ENCODE measurements around the gene FNIP2. TPM values are rescaled to one million over a fixed set of nuclear protein-coding genes. Genes with fewer than 3 reads are reported as not detected.
"Not testable (repeated sequence)": the region's sequence is repeated elsewhere in the genome, so short reads cannot be mapped to it uniquely, and the experiment has no call there.

The FNIP2 gene
- total RNA-seq, 1 donor from 2014 or later: 50.7 TPM

DNA sequence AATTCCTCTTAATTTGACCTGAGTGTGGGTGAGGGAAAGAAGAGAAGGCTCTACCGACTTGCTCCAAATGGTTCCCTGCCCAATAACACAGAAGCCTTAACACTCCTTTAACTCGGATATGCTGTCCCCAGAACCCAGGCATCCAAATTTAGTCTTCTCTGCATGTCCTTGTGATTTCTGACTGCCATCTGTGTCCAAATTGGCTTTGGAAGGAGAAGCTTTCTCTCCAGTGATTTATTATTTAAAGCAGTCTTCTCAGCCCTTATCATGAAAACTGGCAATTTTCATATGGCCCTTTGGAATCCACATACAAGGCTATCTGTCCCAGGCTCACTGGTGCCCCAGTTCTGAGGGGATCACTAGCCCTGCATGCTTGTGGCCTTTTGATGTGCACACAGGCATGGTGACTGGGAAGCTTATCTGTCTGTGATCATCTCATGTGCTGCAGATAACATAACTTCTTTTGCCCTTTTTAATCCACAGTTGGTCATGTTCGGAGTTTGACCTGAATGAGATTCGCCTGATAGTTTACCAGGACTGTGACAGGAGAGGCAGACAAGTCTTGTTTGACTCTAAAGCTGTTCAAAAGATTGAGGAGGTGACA lies 56.7 kb downstream of the FNIP2 start:
- intact Hi-C loops (cut with micrococcal nuclease): no loop called here
- DNase-seq (no peak), ATAC-seq (peak; percentile 16)

DNA sequence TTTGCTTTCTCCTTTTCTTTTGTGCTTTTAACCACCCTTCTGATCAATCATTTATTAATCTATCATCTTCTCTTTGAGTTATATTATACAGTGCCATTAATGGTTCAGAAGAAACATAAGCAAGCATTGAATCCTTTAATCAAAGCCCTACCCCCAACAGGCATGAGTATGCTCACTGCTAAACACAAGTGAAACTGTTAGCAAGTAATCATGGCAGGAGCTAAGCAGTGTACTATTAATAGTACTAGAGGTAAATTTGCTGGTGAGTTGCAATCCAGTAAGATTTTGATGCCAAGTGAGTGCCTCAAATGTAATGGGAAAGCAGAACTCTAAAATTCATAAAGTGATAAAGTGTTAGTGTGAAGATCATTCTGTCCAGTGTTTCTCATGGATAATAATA lies 57.2 kb downstream of the FNIP2 start:
- intact Hi-C loops (cut with micrococcal nuclease): no loop called here
- peak; percentile 71 for ATAC-seq
- DNase-seq: no peak

DNA sequence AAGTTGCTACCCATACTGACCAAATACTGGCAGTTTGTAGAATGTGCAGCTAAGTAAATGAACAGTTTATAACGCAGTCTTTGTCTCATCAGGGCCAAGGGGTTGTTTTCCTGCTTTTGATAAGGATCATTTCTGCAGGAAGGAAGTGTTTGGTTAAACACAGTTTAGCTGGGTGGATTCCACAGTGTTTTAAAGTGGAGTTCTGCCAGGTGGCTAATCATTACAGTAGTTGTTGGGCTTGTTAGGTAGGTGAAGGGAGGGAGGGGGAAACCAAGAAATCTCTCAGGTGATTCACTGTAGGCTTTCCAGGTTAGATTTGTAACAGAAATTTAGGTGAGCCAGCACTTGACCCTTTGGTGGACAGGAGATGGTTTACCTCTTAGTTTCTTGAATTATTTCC lies 58.1 kb downstream of the FNIP2 start:
- no peak for ATAC-seq
- DNase-seq: no peak
- intact Hi-C loops (cut with micrococcal nuclease): no loop called here

DNA sequence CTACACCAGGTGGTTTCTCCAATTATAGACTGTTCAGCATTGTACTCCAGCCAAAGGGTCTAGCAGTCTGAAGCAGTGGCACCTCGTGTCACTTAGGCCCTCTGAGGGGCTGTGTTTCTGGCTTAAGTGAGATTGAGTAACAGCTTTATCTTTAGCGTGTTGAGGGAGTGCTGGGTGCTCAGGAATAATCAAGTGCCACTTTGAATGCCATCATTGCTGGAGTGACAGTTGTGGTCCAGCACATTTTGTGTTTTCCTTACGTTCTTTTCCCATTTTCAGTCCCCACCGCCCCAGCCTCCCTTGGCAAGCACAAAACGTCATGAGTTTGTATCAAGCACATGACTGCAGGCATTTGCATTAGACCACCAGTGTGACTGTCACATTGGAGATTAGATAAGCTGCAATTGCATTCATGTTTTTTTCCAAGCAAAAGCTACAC lies 58.7 kb downstream of the FNIP2 start:
- no peak for DNase-seq
- intact Hi-C loops (cut with micrococcal nuclease): no loop called here
- peak; percentile 80 for ATAC-seq

DNA sequence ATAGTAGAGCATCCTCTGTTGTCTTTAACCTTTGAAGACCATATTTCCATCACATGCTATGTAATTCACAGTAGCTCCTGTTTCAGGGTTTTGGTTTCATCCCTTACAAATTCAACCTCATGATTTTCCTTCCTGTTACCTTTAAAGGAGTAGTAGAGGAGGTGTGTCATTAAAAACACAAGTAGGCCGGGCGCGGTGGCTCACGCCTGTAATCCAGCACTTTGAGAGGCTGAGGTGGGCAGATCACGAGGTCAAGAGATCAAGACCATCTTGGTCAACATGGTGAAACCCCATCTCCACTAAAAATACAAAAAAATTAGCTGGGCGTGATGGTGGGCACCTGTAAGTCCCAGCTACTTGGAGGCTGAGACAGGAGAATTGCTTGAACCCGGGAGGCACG lies 59.3 kb downstream of the FNIP2 start:
- DNase-seq; ATAC-seq; intact Hi-C loops (cut with micrococcal nuclease): not testable (repeated sequence)

DNA sequence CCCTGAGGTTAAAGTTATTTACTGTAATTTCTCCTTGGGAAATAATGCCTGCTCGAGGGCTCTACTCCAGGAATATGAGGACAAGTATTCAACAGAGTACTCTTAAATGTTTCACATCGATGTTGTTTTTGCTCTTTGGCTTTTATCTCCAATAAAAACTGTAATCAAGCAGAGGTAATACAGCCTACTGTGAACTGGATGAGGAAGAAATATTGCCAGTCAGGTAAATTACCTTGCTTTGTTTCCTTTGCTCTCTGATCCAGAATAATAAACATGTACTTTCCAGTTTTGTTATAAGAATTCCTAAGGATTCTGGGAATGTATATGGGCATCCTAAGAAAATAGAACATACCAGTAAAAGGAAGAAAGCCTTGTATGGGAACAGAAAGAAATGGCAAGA lies 60.4 kb downstream of the FNIP2 start:
- intact Hi-C loops (cut with micrococcal nuclease): no loop called here
- DNase-seq (no peak), ATAC-seq (no peak)

DNA sequence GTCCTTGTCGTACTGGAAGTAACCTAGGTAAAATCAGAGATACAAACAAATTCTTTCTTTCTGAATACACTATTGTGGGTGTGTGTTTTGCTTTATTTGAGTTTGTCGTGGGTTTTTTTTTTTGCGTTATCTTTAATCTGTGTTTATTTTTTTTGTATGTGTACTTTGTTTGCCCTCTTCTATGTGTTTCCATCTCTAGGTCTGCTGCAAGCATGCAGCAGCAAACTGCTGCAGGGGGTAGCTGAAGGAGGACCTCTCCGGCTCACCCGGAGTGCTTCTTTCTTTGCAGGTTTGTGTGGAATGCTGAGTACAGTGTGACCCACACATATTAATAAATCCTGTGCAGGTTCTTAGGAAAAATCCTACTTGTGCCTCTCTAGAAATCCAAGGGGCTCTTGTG lies 64.8 kb downstream of the FNIP2 start:
- DNase-seq (no peak), ATAC-seq (no peak)
- intact Hi-C loops (cut with micrococcal nuclease): no loop called here

DNA sequence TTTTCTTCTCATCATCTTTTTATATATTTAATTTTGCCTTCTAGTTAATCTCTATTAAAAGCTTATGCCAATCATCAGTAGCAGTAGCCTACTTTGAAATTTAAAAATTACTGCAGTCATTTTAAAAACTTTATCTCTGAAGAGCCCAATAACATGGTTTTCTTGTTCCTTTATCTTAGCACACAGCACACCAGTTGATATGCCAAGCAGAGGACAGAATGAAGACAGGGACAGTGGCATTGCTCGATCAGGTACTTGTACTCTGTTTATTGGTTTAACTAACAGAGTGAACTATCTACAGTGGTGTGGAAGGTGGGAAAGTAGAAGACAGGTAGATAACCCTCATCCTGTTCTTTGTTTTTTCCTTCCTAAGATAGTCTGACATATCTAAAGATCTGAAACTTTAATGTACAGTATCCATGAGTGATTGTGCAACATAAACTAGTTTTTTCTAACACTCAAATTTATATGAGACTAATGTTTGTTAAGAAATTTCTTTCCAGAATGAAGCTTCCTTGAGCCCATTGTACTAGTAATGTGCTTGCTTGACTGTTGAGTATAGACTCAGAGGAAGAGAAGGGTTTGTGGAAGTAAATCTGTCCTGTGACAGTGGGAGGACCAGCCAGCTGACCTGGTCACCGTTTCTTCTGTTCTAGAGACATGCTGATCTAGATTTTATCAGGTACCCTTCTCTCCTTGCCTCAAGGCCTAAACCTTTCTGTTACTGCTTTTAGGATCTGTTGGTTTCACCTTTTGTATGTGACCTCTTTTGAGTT lies 66.6 kb downstream of the FNIP2 start:
- ATAC-seq: no peak
- DNase-seq: no peak
- intact Hi-C loops (cut with micrococcal nuclease): no loop called here

DNA sequence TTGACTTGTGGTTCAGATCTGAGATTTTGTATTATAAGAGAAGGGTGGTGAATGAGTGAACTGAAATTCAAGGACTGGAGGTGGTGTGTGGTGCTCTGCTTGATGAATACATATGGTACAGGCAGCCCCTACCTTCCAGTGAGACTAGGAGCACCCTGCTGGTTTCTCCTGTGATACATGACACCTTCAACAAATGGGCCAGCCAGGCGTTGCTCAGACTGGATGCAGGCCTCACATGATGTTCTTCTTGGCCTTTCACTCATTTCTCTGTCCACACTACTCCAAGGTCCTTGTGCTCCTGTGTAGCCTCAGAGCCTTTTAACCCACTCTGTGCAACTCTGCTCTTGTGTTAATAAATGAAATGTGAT lies 67.2 kb downstream of the FNIP2 start:
- DNase-seq: no peak
- intact Hi-C loops (cut with micrococcal nuclease): no loop called here
- no peak for ATAC-seq

DNA sequence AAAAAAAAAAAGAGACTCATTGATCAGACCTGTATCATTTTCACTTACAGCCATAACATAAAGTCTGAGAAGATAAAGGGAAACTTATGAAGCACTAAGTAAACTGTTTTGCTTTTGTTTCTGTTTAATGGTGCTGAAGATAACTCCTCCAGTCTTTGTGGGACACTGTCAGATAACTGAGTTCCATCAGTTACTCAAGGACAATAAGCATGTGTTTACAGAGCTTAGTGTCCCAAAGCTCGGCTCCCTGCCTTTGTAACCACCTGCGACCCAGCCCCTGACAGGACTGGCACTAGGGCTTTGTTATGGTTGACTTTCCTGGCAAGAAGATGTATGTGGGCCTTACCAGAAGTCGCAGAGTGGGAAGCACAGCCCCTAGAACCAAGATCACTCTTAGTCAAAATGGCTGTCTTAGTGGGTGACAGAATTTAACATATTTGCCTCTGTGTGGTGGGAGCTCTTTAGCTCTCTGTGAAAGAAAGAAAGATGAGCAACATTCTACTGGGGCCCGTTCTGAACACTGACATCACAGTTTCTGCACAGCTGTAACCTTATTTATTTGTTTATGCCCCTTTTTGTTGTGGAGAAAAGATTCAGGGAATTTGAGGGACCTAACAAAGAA lies 68.1 kb downstream of the FNIP2 start:
- DNase-seq (no peak), ATAC-seq (no peak)
- intact Hi-C loops (cut with micrococcal nuclease): no loop called here

DNA sequence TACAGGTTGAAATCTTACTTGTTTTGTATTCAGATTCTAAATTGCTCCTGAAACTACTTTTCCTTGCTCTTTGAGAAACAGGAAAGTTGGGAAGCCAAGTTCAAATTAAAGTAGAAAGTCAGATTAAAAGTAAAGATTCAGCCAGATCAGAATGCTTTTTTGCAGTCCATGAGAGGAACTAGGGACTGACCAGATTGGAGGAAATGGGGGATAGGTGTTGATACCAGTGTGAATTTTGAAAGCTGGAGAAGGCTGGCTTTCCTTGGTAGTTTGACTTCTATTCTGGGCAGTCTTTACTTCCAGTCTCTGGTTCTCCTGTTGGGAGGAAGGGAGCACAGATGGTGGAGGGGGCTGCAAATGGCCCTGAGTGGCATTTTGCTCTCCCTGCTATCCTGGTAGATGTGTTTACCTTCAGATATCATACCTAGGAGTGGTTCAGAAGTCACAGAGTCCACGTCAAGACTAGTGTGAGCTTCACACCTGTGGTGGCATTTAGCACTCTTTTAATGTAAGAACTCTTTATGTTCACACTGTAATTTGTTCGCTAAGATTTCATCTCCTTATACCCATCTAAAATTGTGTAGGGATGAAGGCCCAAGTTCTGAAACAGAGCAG lies 68.8 kb downstream of the FNIP2 start:
- ATAC-seq (no peak), DNase-seq (no peak)
- intact Hi-C loops (cut with micrococcal nuclease): no loop called here

DNA sequence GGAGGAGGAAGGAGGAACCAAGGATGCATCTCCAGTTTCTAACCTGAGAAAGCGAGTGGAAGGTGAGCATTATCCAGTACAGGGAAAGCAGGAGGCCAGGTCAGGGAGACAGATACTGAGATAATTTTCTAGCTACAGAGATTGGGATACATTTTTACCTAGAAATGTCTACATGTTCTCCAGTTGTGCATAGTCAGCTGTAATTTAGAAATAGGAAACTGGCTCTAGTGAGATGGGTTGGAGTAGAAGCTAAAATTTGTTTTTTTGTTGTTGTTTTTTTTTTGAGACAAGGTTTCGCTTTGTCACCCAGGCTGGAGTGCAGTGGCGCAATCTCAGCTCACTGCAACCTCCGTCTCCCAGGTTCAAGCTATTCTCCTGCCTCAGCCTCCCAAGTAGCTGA lies 71.3 kb downstream of the FNIP2 start:
- intact Hi-C loops (cut with micrococcal nuclease): no loop called here
- DNase-seq (no peak), ATAC-seq (no peak)

DNA sequence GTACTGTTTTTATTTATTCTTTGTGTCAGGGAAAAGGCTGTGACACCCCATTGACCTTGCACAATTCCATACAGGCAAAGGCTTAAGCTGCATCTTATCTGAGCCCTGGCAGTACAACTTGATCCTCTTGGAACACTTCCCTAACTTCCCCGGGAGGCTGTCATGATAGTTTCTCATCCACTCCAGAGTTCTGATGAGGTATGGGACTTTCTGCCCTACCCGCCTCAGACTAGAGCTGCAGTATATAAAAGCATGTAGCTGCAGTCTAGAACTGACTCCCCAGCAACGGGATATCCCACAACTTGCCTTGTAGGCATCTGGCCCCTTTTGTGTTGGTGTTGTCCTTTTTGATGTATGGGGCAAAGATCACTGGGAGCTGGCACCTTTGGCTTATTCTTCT lies 72.7 kb downstream of the FNIP2 start:
- intact Hi-C loops (cut with micrococcal nuclease): no loop called here

DNA sequence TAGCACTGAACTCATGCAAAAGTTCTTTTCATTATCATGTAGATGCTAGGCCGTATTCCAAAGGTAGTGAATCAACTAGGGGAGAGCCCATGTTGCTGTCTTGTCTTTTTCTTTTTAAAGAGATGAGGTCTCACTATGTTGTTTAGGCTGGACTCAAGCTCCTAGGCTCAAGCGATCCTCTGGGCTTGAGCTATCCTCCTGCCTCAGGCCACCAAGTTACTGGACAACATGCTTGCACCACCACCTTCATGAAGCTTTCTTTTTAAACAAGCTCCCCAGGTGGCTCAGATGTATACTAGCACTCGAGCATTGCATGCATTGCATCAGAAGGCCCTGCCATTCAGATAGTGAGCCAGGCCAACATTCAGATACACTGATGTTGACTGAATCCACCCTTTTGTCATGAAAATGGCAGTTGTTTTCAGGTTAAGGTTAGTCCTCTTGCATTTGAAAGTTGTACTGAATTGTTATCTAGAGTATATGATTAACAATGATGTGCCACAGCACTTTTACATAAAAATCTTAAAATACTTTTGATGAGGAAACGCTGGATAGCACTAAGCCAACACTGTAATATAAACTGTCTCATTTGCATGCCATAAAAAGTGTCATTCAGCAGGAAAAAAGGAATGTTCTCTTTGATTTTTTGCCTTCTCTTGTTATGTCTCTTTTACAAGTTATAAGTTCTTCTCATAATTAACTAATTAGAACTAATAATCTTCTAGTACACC lies 76.7 kb downstream of the FNIP2 start:
- intact Hi-C loops (cut with micrococcal nuclease): no loop called here

More for the DNA sequence above, 72.7 kb downstream of the FNIP2 start:
- peak; percentile 96 for ATAC-seq
- DNase-seq: peak; percentile 35

DNA sequence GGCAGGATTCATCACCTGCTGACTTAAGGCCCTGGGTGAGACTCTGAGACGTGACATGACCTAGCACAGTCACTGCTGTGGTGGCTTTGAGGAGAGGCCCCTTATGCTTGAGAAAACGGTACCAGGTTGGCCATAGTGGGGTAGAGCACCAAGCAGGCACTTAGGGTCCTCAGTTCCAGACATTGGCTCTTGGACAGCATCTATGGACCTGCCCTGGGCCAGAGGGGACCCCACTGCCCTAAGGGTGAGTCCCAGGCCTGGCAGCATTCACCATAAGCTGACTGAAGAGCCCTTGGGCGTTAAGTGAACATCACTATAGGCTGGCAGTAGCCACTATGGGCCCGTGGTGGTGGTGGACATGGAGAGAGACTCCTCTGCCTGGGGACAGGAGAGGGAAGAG lies 78.7 kb downstream of the FNIP2 start:
- ATAC-seq: peak; percentile 6
- intact Hi-C loops (cut with micrococcal nuclease): no loop called here
- DNase-seq: no peak

More for the DNA sequence above, 76.7 kb downstream of the FNIP2 start:
- DNase-seq (no peak), ATAC-seq (no peak)

DNA sequence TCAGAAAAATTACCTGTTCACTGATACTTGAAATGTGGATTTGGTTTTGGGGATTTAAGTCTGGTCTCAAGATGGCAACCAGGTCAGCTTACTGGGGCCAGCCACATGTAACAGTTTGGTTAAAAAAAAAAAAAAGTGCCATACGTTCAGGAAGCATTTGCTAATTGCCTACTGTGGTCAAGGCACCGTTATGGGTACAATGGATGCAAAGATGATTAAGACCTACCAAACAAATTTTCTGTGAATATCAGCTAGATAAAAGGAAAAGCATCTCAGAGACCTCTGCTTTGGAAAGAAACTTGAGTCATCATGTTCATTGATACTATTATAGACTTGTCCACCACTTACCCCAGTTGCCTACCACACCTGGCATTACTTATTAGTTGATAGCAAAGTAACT lies 80.9 kb downstream of the FNIP2 start:
- intact Hi-C loops (cut with micrococcal nuclease): loop anchor here (2.0 to 10.0 kb wide), 5 partner anchors 77 to 605 kb away; no protein-coding TSS in a partner anchor
- ATAC-seq: no peak
- DNase-seq: no peak

DNA sequence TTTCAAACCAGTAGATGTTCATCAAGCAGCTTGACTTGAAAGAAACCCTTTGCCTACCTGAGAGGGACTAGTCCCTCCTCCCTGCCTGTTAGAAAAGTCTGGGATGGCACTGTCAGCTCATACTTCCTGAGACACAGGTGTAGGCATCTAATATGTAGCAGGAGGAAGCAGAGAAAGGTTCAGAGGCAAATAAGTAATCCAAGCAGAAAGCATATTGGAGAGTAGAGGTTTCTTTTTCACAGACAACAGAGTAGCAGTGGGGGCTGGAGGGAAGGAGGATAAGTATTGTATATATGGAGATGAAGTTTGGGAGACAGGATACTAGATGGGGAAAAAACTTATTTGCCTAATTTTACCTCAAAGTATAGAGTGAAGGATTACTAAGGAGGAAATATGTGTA lies 81.5 kb downstream of the FNIP2 start:
- ATAC-seq (no peak), DNase-seq (no peak)
- intact Hi-C loops (cut with micrococcal nuclease): loop anchor here (2.0 to 10.0 kb wide), 5 partner anchors 78 to 604 kb away; no protein-coding TSS in a partner anchor

DNA sequence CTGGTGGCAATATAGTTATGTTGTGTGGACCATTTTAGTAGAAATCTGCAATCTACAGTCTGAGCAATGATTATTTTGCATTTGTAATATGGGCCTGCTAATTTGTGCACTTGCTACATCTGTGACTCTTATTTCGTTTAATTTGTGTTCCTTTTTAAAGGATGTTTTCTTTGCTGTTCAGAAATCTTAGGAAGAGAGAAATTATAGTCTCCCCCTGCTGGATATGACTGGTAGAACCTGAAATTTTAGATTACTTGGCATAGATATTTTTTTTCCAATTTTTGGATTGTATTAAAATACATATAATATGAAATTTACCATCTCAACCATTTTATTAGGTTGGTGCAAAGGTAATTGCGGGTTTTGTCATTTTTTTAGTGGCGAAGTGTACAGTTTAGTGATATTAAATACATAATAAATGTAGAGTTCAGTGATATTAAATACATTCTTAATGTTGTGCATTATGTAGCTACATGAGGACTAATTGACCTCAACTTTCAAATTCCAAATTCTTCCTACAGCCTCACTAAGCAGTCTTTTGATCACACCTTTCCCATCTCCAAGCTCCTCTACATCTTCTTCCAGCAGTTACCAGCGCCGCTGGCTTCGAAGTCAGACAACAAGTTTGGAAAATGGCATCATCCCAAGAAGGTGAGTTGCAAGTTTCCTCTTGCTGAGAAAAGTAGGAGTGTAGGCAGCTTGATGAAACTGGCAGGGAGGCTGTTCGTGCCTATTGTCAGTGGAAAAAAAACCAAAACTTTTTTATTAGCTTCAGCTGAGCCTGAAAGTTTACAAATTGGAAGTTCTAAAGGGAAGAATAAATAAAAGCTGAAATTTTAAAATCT lies 82.2 kb downstream of the FNIP2 start:
- no peak for DNase-seq
- ATAC-seq: no peak
- intact Hi-C loops (cut with micrococcal nuclease): loop anchor here (2.0 to 10.0 kb wide), 5 partner anchors 79 to 604 kb away; no protein-coding TSS in a partner anchor

All from left ventricle myocardium superior (tissue), 1 donor.